ENCODE results near the gene FUNDC2.

Gene FUNDC2

DNA sequence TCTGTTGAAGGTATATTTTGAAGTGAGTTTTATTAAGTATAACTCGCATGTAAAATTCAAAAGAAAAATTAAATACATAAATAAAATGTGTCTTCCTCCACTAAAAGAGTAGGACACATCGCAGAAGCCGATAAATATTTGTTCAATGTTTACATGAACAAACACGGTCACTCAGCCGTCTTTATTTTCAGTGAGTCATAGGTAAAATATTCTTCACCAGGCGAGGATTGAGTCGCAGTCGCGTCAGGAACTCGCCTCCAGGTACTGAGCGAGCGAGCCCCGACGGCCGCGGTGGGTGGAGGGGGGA lies 271 bp upstream of the FUNDC2 start:
- no peak for DNase-seq

- peak; percentile 44 for DNase-seq
These were observed 944 bp downstream of the FUNDC2 start for GRCh38 chrX:155027509-155028066.

GRCh38 chrX:155028129-155028528 lies 1.5 kb downstream of the FUNDC2 start:
- DNase-seq: peak; percentile 50

GRCh38 chrX:155028877-155029291 lies 2.2 kb downstream of the FUNDC2 start:
- DNase-seq: no peak

- DNase-seq: no peak
These were observed 5.0 kb downstream of the FUNDC2 start for GRCh38 chrX:155031657-155032056.

- DNase-seq: no peak
These were observed 9.0 kb downstream of the FUNDC2 start for GRCh38 chrX:155035688-155036087.

DNA sequence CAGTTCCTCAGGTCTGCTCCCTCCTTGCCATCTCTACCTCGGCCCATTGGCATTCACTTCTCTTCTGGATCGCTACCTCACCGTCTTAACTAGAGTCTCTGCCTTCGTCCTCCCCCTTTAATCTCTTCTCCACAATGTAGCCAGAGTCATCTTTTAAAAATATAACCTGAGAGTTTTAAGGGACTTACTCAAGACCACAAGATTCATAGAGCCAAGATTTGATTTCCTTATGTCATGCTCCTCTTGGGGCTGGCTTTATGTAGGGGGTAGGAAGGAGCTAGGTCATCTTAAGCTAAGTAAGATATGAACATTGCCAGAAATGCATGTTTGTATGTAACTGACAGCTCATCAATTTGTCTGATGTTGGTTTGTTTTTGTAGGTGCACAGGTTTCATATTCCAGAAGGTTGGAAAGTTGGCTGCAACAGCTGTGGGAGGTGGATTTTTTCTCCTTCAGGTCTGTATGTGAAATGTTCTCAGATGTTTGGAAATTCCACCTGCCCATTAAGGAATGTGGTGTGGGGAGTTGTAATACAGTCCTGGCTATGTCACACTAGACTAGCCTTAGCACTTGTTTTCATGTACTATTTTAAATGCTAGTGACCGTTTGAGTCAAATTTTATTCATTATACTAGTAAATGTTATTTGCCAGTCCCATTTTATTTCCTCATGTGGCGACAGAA lies 19.6 kb downstream of the FUNDC2 start:
- DNase-seq: no peak

DNA sequence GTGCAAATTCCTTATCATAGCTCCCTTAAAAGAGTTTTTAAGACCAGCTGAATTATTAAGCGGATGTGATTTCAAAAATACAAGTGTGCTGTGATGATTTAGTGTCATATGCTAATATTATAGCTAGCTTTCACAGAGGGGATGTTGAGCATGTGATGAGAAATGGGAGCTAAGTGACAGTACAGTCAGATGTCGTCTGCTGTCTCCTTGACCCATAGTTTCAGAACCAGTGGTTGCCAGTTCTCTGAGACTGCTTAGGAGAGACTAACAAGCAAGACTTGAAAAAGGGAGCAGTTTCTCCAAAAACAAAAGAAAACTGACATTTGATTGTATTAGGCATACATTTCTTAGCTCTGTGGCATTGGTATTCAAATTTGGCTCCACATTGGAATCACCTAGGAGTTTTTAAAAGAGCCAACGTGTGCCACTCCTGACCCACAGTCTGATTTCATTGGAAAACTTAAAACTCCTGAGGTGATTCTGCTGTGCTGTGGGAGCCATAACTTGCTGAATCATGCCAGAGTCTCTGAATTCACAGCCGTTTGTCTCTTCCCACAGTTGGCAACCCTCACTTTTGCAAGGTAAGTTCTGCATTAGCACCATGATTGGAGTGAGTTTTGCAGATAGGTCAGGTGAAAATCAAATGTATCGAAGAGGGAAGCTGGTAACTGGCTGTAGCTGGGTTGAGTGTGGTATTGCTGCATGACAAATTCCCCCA lies 20.3 kb downstream of the FUNDC2 start:
- no peak for DNase-seq

GRCh38 chrX:155048977-155049619 lies 22.5 kb downstream of the FUNDC2 start:
- peak; percentile 36 for DNase-seq

DNA sequence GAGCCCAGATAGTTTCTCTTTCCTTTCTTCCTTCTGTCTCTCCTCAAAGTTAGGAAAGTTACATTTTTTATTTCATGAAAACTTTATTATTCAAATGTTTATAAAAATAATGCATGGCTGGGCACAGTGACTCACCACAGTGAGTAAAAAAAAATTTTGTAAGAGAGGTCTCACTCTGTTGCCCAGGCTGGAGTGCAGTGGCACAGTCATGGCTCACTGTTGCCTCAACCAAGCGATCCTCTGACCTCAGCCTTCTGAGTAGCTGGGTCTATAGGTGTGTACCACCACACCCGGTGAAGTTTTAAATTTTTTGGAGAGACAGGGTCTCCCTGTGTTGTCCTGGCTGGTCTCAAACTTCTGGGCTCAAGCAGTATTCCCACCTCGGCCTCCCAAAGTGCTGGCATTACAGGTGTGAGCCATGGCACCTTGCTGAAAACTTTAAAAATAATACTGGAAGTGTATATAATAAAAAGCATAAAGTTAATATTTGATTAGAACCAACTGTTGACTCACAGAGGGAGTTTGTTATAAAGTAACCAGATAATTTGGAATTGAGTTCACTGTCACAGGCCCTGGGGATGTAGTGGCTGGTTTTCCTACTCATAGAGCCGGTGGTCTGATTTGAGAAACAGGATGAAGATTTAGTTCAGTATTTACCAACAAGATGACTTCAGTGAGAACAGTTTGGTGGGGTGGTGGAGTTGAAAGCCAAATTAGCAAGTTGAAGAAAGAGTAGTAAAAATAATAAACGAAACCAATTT lies 26.3 kb downstream of the FUNDC2 start:
- DNase-seq: no peak

- no peak for DNase-seq
These were observed 27.0 kb downstream of the FUNDC2 start for GRCh38 chrX:155053656-155054055.

GRCh38 chrX:155054255-155054654 lies 27.6 kb downstream of the FUNDC2 start:
- DNase-seq: no peak

- DNase-seq: no peak
These were observed 28.9 kb downstream of the FUNDC2 start for GRCh38 chrX:155055494-155055893.

- no peak for DNase-seq
These were observed 29.8 kb downstream of the FUNDC2 start for GRCh38 chrX:155056471-155056870.

GRCh38 chrX:155056877-155057792 lies 30.5 kb downstream of the FUNDC2 start:
- DNase-seq: peak; percentile 42

DNA sequence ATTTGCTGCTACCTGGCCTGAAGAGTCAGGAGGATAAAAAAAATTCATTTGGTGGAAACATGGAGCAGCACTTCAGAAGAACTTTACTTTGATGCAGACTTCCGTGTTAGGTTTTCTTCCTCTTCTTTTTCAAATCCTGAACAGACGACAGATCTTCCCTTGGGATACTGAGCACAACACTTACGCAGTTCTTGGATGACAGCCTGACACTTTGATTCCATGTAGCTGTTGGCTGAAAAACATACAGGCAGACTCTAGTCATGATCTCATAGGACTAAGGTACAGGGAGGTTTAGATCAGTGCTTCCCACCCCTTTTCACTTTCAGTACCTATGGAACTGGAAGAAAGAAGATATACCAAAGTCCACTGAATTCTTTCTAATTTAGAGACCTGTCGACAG lies 35.1 kb downstream of the FUNDC2 start:
- no peak for DNase-seq

GRCh38 chrX:155065035-155065734 lies 38.5 kb downstream of the FUNDC2 start:
- DNase-seq: no peak

- DNase-seq: no peak
These were observed 41.5 kb downstream of the FUNDC2 start for GRCh38 chrX:155068165-155068564.

GRCh38 chrX:155069414-155069813 lies 42.8 kb downstream of the FUNDC2 start:
- DNase-seq: no peak

GRCh38 chrX:155070038-155070437 lies 43.4 kb downstream of the FUNDC2 start:
- DNase-seq: peak; percentile 17

DNA sequence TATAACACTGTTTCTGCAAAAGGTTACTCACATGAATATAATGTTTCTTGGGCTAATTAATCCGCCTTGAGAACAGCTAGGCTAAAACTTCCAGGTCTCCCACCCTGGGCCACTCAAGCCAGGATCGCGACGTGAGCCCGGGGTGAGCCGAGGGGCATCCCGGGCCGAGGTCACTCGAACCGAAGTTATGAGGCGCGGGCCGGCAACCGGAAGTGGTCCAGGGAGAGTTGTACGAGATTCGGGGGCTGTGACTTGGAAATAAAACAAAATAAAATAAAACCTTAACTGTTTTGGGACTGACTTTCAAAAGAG lies 44.0 kb downstream of the FUNDC2 start:
- DNase-seq: no peak

All from NCI-H146 (cell line).